Measurements from ENCODE around the gene TMSB10.

DNA sequence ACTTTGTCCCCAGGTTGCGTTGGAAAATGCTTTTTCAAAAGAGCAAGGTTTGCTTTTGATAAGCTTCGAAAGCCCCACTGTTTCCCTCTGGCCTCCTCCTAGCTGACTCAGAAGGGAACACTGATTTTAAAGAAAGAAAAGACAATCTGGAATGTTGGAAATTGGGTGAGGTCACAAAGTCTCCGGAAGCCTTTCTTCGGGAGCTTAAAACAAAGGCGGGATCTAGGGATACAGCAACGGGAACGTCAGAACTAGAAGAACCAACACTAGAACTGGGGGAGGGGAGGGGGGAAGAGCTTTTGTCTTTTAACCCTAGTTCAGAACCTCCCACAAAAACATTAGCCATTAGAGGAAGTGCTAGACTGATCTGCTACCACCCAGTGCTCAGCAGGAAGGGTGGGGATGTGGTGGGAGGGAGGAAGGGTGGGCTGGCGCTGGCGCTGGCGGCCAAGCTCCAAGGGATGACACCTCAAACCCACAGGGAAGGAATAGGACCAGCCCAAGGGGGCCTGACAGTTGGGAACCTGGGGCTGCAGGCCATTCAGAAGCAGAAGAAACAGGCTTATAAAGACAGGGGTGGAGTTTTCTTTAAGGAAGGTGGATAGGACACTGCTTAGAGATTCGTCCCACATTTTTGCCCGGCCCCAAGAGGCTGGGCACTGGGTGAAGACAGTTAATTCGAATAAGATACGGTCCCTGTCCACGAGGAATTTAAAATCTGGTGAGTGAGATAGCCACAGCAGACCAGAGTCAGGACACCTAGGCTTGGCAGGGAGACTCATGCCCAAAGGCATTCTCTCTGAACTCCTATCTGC, 1.7 kb downstream of the TMSB10 start:
- TF ChIP-seq, protein P1, sequence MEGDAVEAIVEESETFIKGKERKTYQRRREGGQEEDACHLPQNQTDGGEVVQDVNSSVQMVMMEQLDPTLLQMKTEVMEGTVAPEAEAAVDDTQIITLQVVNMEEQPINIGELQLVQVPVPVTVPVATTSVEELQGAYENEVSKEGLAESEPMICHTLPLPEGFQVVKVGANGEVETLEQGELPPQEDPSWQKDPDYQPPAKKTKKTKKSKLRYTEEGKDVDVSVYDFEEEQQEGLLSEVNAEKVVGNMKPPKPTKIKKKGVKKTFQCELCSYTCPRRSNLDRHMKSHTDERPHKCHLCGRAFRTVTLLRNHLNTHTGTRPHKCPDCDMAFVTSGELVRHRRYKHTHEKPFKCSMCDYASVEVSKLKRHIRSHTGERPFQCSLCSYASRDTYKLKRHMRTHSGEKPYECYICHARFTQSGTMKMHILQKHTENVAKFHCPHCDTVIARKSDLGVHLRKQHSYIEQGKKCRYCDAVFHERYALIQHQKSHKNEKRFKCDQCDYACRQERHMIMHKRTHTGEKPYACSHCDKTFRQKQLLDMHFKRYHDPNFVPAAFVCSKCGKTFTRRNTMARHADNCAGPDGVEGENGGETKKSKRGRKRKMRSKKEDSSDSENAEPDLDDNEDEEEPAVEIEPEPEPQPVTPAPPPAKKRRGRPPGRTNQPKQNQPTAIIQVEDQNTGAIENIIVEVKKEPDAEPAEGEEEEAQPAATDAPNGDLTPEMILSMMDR (IDR thresholded peaks at IDR 0.05; ENCODE audit: low read length): no peak
- no peak for TF ChIP-seq EZH2 (IDR thresholded peaks at IDR 0.05; ENCODE audit: borderline replicate concordance, low read length)
